Endothelial cell of umbilical vein (primary cell): ENCODE data around the gene CUX1. TPM values are rescaled to one million over a fixed set of nuclear protein-coding genes. Genes with fewer than 3 reads are reported as not detected.
A peak's percentile ranks its signal among the peaks of the same experiment; 100 is the strongest.

Experiments used
- BruUV-seq: library from RNA; stranded (reverse); fragments of 400-500 nt; replicated peaks from 2 replicates; lab custom pipeline; 2021; lab: Mats Ljungman, UMichigan
- CTCF ChIA-PET: fragments of 300-600, 350-600 bp; sonication (Branson Sonifier 250); formaldehyde crosslinking; loops from one replicate; lab custom pipeline; 2021; ENCODE audit warnings: antibody characterized with exemption, inconsistent platforms; lab: Charles Lee
- POLR2A ChIA-PET: fragments of 300-600, 350-600 bp; sonication (Branson Sonifier 250); formaldehyde crosslinking; loops from one replicate; lab custom pipeline; 2021; ENCODE audit warnings: antibody characterized with exemption, inconsistent platforms; lab: Charles Lee
- DNase-seq: peaks from one replicate; pipeline ENCODE4 v3.0.0-alpha.2; 2011; ENCODE audit warnings: low read depth, low spot score
- FAIRE-seq: peaks from 2 replicates; lab custom pipeline; 2011; peaks lifted over from hg19 to GRCh38; lab: Jason Lieb, UNC
- H2AFZ ChIP-seq: 2 replicates; pipeline ENCODE4 v1.6.0; 2012; ENCODE audit warnings: low read depth, low read length, control low read depth, inconsistent platforms
- H3K27ac ChIP-seq: 2 replicates; pipeline ENCODE4 v1.5.1; 2011; ENCODE audit warnings: low read depth, mild to moderate bottlenecking, control low read depth, low read length, moderate library complexity; ENCODE audit not compliant: insufficient read depth
- H3K27me3 ChIP-seq, 2 experiments: 2 replicates each; pipeline versions ENCODE4 v1.6.0 to v1.6.1; 2011; ENCODE audit warnings: low read length in 2 of 2, mixed read lengths in 1 of 2; ENCODE audit not compliant: control insufficient read depth in 2 of 2, insufficient read depth in 2 of 2
- H3K36me3 ChIP-seq, 2 experiments: 2 replicates in 1 of 2; 3 replicates in 1 of 2; pipeline ENCODE4 v1.5.1; 2011; ENCODE audit warnings: low read length in 2 of 2, mild to moderate bottlenecking in 1 of 2, moderate library complexity in 1 of 2; ENCODE audit not compliant: control insufficient read depth in 2 of 2, insufficient read depth in 2 of 2; ENCODE audit errors: extremely low read depth in 1 of 2
- H3K4me1 ChIP-seq: 3 replicates; pipeline ENCODE4 v1.5.1; 2011; ENCODE audit warnings: mild to moderate bottlenecking, low read length; ENCODE audit not compliant: control insufficient read depth, insufficient read depth; ENCODE audit errors: extremely low read depth
- H3K4me2 ChIP-seq: 2 replicates; pipeline ENCODE4 v1.6.1; 2011; ENCODE audit warnings: low read length, control low read depth, mixed read lengths; ENCODE audit not compliant: insufficient read depth
- H3K4me3 ChIP-seq, 3 experiments: fragments of 200-600 bp in 1 of 3; sonication (generic), shearing (Covaris generic) in 1 of 3; replicated peaks in 1 of 3; 2 replicates each; pipeline ENCODE4 v1.5.1; 2011 to 2016; ENCODE audit warnings: control low read depth in 3 of 3, low read length in 3 of 3, mild to moderate bottlenecking in 2 of 3, inconsistent platforms in 1 of 3, low read depth in 1 of 3, moderate library complexity in 1 of 3; ENCODE audit not compliant: insufficient read depth in 1 of 3
- H3K79me2 ChIP-seq: 2 replicates; pipeline ENCODE4 v1.6.0; 2012; ENCODE audit warnings: low read length, inconsistent platforms; ENCODE audit not compliant: control insufficient read depth, insufficient read depth
- H3K9ac ChIP-seq: replicated peaks from 2 replicates; pipeline ENCODE3; 2011; ENCODE audit warnings: low read length, control low read depth; ENCODE audit not compliant: insufficient read depth; ENCODE audit errors: extremely low read depth
- H3K9me1 ChIP-seq: replicated peaks from 3 replicates; pipeline ENCODE4 v1.6.0; 2011; ENCODE audit warnings: mild to moderate bottlenecking, low read length; ENCODE audit not compliant: control insufficient read depth, insufficient read depth; ENCODE audit errors: extremely low read depth
- H3K9me3 ChIP-seq: replicated peaks from 2 replicates; pipeline ENCODE4 v1.5.1; 2012; ENCODE audit warnings: low read length, inconsistent platforms; ENCODE audit not compliant: control insufficient read depth, insufficient read depth
- H4K20me1 ChIP-seq: replicated peaks from 2 replicates; pipeline ENCODE3; 2011; ENCODE audit warnings: mild to moderate bottlenecking, low read length; ENCODE audit not compliant: control insufficient read depth, insufficient read depth; ENCODE audit errors: extremely low read depth
- CTCF ChIP-seq, 2 donors: IDR thresholded peaks; 1 replicate in 1 of 2; 2 replicates in 1 of 2; pipeline ENCODE4 v1.5.1; 2011; ENCODE audit warnings: low read length in 2 of 2, mild to moderate bottlenecking in 2 of 2, moderate library complexity in 2 of 2, control low read depth in 1 of 2, inconsistent platforms in 1 of 2, low read depth in 1 of 2; ENCODE audit not compliant: insufficient read depth in 1 of 2; ENCODE audit errors: extremely low read depth in 1 of 2
- FOS ChIP-seq: IDR thresholded peaks from 2 replicates; pipeline ENCODE4 v1.6.1; 2011; ENCODE audit warnings: mild to moderate bottlenecking, low read length, moderate library complexity, borderline replicate concordance; ENCODE audit not compliant: insufficient read depth
- GATA2 ChIP-seq: IDR thresholded peaks from 2 replicates; pipeline ENCODE4 v1.7.0; 2011; ENCODE audit warnings: low read depth, mild to moderate bottlenecking, moderate library complexity, mixed read lengths, low read length; ENCODE audit not compliant: insufficient read length, insufficient read depth
- JUN ChIP-seq: IDR thresholded peaks from 2 replicates; pipeline ENCODE4 v1.6.1; 2011; ENCODE audit warnings: borderline replicate concordance, low read depth; ENCODE audit not compliant: insufficient read length, insufficient read depth
- POLR2A ChIP-seq: IDR thresholded peaks from 2 replicates; pipeline ENCODE4 v1.6.1; 2012; ENCODE audit warnings: low read depth, mild to moderate bottlenecking, control low read depth, low read length
- POLR2AphosphoS5 ChIP-seq: IDR thresholded peaks from 2 replicates; pipeline ENCODE4 v1.6.1; 2012; ENCODE audit warnings: low read depth, mild to moderate bottlenecking, control low read depth, low read length, moderate library complexity; ENCODE audit not compliant: insufficient read depth
- dilution Hi-C: fragments of 300-500 bp; cut with MboI; formaldehyde crosslinking; loops from one replicate; pipeline ENCODE4 v1.15.0; 2019; ENCODE audit warnings: low sequenced_read_pairs; ENCODE audit not compliant: extremely low pct_ligation_motif_present
- intact Hi-C: fragments of 100-400 bp; cut with micrococcal nuclease; formaldehyde crosslinking; loops from one replicate; pipeline ENCODE4 v1.10.0; 2022
- polyA plus RNA-seq, 4 experiments: library from polyadenylated mRNA; depleted of rRNA in 3 of 4; stranded (reverse) in 3 of 4; unstranded in 1 of 4; fragments of >200 nt; gene quantifications; 2 replicates each; pipeline versions ENCODE4 v1.2.1 to v1.2.3, GENCODE V29; 2011 to 2012; ENCODE audit warnings: missing spikeins in 1 of 4
- total RNA-seq: library from RNA; stranded (reverse); gene quantifications from 2 replicates; pipeline ENCODE4 v1.2.3, GENCODE V29; 2021

CUX1 gene
- total and polyA plus RNA-seq, 2 donors (not counting 3 experiments of a cell fraction or from before 2014, with no cell fraction given), result 13.8 to 49.8 TPM

GRCh38 chr7:101814081-101814990 is 3.1 kb upstream of the CUX1 start:
- no TSS peak for BruUV-seq
- FAIRE-seq (peak; percentile 37), DNase-seq (peak; percentile 54)
- Histone ChIP-seq H3K4me3 (peak overlapping the region; percentile 44 to 81 (median 47)), H3K79me2 (peaks cover 16% of the 10 kb centered on the region), H3K4me1 (peaks cover 14% of the 10 kb centered on the region), H3K9me3 (no peaks in the 10 kb centered on the region), H3K9me1 (no peaks in the 10 kb centered on the region), H2AFZ (peak overlapping the region; percentile 91), H3K4me2 (peak overlapping the region; percentile 98), H3K27me3 (no peaks in the 10 kb centered on the region), H4K20me1 (peaks cover 11% of the 10 kb centered on the region), H3K9ac (no peak overlapping the region), H3K27ac (no peak overlapping the region), H3K36me3 (no peaks in the 10 kb centered on the region)
- intact Hi-C loops, result loop anchor here (1.0 to 10.0 kb wide), 6 partner anchors 42 to 310 kb away; no protein-coding TSS in a partner anchor
- ChIA-PET CTCF (interaction anchor here (0.6 to 2.3 kb wide), 28 partner anchors 24 to 425 kb away, joined by 3 to 36 read pairs (median 4); no protein-coding TSS in a partner anchor), POLR2A (no interaction called here)
- dilution Hi-C loops, result no loop called here
- no peak for TF ChIP-seq JUN
- no peak for TF ChIP-seq FOS
- peak; percentile 36 to 37 for TF ChIP-seq CTCF (IDR thresholded peaks at IDR 0.05; ENCODE audit: extremely low read depth in 1 of 2, insufficient read depth in 1 of 2, low read depth in 1 of 2, low read length in 2 of 2)
- TF ChIP-seq POLR2AphosphoS5, result peak; percentile 22
- TF ChIP-seq GATA2, result no peak
- no peak for TF ChIP-seq POLR2A
